Stimulated activated CD4-positive, alpha-beta T cell treated with anti-CD3 and anti-CD28 coated beads, TNF-alpha, amount 100 ng/mL, for 24 hours (primary cell): Measurements from ENCODE around the gene C16orf90.
"Not testable (repeated sequence)": the region's sequence is repeated elsewhere in the genome, so short reads cannot be mapped to it uniquely, and the experiment has no call there.

Source experiments
- DNase-seq, 3 experiments: peaks; one replicate each; pipeline ENCODE4 v3.0.0-alpha.2; 2020; ENCODE audit warnings: low read depth in 3 of 3

Gene C16orf90

DNA sequence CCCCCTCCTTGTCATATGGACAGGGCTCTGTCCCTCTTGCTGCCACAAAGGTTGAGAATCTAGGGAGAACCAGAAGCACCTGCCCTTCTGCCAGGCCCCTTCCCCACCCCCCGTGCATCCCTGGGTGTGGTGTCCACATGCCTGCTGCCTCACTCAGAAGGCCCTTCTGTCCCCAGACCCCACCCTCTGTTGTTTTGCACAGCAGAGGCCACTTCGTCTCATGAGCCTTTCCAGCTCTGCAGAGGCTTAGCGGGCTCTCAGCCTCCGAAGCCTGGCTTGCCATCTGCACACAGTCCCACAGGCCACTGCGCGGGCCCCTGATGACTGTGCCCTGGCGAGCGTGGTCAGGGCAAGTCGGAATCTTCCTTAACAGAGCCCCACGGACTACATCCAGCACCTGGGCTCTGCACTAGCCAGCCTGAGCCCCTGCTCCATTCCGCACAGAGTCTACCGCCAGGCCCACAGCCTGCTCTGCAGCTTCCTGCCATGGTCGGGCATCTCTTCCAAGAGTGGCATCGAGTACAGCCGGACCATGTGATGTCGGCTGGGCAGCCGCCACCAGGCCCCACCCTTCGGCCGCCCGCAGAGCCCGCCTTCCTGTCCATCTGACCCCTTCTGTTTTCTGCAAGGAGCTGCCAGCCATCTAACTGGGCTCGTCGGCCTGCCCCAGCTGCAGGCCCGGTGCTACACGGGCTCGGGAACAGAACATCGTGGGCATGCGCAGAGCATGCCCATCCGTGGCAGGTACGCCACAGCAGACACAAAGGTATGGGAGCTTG is 10.8 kb downstream of the C16orf90 start:
- DNase-seq = no peak

DNA sequence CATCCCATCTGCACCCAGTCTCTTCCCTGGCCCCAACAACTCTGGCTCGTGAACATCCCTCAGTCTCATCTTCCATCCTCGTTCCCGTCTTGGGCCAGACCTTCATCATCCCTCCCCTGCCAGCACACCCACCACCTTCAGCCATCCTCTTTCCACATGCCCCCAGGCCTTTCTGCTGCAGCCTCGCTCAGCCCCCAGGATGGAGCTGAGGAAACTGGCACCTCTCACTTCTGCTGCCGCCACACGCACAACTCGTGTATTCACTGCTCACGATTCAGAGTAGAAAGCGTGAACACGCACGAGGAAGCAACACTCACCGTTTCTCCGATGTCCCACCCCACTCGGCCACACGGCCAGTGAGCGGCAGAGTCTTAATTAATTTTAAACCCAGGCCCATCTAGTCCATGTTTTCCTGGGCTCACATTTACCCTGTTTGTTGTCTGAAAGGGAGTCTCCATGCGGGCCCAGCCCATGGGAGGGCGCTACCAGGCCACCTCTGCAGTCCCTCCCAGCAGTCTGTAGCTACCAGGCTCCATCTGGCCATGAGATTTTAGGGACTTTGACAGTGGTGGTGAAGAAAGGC is 12.5 kb downstream of the C16orf90 start:
- no peak for DNase-seq

DNA sequence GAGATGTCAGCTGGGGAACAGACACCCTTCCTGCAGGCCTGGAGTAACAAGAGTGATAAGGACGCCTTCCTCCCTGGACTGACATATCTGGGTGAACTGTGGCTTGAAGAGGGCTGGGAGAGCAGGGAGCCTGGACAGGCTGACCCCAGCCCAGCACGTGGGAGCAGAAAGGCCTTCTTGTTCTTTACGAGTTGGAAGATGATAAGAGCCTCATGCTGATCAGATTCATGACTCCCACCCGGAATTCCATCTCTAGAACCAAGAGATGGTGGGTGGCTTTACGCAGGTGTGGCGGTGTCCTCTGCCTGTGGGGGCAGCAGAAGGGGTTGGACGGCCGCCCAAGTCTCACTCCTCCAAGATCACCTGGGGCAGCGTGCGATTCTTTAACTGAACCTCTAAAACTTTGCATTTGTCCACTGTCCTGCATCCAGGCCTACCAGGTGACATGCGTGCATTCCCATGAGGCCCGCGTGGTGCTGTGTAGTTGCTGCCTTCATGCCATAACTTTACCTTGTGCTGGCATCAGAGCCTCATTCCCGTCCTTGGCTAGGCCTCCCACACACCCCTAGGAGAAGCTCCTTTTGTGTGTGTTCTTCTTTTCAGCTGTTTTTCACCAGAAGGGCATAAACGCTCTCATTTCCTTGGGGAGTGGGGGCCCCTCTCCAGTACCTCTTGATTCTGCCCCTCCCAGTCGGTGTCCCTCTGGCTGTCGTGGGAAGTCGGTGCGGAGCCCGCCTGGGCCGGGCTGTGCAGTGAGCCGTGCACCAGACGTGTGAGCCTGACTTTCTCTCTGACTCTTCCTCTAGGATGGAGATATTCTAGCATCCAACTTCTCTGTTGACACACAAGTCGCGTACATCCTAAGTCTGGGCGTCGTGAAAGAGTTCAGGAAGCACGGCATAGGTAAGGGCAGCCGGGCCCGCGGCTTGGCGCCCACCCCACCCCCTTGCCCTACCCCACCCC is 13.3 kb downstream of the C16orf90 start:
- DNase-seq = no peak

DNA sequence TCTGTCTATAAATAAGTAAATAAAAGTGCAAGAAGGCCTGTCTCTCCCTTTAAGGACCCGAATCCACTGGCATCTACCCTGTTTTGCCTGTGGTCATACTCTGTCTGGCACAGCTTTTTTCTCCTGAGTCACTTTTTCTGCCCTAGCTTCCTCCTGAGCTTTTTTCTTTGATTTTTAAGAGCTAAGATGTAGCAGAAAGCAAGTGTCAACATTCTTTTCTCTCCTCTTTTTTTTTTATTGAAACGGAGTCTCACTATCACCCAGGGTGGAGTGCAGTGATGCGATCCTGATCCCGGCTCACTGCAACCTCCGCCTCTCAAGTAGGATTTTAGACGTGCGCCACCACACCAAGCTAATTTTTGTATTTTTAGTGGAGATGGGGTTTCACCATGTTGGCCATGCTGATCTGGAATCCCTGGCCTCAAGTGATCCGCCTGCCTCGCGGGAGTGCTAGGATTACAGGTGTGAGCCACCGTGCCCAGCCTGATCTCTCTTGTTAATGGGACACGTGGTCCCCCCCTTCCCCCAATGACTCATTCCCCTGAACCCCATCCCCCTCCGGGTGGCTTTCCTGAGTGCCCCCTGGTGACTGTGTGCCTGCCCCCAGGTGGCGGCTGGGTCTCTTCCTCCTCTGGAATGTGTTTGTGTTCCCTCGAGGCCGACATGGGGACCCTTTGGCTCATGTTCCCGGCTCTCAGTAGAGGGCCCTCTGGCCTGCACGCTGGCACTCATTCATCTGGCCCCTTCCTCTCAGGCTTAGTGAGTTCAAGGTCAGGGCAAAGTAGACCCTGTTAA is 14.2 kb downstream of the C16orf90 start:
- DNase-seq = no peak

DNA sequence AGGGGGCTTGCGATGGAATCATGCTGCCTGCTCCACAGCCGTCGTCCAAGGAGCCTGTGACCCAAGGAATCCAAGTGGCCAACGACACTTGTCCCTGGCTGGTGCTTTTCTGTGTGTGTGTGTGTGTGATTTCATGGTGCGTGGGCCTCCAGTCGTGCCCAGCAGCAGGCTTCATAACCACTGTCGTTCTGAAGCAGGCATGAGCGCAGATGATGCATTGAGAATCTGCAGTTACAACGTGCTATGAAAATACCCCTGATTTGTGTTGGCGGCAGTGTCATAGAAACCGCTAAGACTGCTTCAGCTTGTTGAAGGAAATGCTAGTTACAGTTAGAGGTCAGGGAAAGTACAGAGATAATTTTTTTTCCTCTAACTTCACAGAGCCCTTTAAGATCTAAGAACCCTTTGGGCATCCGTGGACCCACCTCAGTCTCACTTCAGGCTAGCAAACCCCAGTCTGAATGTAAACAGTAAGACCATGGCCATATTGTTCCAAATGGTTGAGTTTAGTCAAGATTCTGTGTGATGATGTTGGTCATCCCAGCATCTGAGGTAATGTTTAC is 15.6 kb downstream of the C16orf90 start:
- no peak for DNase-seq

DNA sequence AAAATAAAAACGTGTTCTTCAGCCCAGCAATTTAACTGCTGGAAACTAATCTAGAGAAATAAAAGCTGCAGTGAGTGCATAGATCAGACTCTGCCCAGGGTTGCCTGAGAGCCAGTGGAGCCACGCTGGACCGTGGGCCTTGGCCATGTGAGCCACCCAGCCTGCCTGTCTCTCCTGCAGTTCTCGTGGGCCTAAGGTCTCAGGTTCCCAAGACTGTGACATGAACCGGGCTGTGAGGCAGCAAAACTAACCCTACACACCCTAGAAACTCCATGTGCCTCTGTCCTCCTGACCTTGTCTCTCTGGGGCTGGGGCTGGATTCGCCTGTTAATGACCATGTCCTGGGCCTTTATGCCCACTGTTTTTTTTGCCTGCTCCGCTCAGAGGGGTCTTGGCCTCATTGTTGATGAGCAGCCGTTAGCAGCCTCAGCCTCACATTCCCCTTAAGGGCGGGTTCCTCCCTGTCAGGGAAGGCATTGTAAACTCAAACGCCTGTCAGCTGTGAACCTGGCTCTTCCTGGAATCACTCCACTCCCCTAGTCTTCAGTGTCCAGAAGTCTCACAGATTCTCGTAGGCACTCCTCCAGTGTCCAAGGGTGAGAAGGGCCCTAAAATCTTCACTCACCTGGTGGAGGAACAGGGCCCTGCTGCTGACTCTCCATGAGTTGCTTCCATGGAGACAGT is 16.9 kb downstream of the C16orf90 start:
- no peak for DNase-seq

DNA sequence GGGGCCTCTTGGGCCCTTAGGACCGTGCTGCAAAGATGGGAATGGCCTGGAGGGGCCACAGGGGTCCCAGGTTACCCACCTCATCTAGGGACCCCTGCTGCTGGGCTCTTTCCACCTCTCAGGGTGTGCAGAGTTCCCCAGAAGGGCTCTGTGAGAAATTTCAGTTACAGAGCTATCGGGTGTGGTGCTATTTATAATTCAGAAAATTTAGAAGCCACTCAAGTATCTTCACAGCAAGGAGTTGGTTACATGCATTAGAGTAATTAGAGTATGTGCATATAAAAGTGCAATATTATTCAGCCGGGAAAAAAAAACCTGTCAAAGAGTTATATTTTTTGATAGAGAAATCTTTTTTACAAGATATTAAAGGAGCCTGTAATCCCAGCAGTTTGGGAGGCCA is 18.9 kb downstream of the C16orf90 start:
- DNase-seq = no peak

DNA sequence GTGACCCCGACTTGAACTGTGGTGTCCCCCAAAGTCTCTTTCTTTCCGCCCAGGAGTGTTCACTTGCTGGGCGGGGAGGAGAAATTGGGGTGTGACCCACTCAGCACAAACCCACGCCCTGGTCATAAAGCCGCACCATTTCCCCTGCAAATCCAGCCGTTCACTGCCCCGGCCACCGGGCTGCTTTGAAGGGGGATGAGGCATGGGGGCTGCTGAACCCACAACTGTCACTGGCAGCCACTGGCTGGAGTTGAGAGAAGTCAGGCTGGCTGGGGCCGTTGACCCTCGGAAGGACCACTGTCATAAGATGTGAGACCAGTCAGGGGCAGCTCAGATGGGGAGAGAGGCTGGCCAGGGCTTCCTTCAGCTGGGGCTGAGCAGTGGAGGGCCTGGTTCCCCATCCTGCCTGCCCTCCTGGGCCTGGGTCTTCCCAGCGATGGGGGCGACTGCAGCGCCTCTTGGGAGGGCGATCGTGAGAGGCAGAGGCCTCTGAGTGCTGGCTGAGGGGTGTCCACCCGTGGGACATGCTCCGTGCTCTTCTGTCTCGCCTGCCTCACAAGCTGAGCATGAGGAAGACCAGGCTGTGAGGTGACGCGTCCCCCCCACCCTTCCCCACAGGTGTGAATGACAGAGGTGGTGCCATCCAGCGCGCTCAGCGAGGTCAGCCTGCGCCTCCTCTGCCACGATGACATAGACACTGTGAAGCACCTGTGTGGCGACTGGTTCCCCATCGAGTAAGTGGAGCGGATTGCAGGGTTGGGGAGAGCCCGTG is 19.5 kb downstream of the C16orf90 start:
- no peak for DNase-seq

DNA sequence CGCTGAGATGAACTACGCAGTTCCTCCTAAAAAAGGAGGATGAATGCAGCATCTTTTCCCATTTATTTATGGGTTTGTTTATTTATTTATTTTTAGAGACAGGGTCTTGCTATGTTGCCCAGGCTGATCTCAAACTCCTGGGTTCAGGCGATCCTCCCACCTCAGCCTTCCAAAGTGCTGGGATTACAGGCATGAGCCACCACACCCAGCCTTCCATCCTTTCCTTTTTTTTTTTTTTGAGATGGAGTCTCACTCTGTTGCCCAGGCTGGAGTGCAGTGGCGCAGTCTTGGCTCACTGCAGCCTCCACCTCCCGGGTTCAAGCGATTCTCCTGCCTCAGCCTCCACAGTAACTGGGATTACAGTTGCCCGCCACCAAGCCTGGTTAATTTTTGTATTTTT is 20.4 kb downstream of the C16orf90 start:
- not testable (repeated sequence) for DNase-seq

DNA sequence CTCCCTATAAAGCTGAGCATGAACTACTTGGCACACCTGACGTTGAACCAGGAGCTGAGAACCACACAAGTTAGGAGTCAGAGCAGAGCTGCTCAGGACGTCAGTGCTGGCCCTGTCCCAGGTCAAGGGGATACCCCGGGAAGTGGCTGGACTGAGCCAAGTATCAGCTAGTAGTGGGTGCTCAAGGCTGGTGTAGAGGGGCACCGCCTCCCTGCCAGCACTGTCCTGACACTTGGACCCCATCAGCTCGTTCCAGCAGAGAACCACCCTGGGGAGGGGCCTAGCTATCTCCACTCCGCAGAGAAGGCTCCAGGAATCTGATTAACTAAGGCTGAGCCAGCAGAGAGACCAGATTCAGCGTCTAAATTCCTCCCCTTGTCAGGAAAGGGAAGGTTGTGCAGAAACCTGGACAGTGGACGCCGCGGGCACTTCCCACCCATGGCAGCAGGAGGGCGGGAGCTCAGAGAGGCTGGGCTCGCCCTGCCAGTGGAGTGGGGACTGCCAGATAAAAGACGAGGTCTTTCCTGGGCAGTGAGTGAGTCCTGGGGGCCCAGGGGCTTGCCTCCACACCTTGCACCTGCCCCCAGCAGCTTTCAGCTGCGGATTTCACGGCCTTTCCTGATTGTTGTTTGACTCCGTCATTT is 21.0 kb downstream of the C16orf90 start:
- no peak for DNase-seq

DNA sequence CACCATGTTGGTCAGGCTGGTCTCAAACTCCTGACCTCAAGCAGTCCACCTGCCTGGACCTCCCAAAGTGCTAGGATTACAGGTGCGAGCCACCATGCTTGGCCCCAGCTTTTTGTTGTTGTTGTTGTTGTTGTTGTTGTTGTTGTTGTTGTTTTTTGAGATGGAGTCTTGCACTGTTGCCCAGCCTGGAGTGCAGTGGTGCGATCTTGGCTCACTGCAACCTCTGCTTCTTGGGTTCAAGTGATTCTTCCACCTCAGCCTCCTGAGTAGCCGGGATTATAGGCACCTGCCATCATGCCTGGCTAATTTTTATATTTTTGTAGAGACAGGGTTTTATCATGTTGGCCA is 21.7 kb downstream of the C16orf90 start:
- DNase-seq = not testable (repeated sequence)

DNA sequence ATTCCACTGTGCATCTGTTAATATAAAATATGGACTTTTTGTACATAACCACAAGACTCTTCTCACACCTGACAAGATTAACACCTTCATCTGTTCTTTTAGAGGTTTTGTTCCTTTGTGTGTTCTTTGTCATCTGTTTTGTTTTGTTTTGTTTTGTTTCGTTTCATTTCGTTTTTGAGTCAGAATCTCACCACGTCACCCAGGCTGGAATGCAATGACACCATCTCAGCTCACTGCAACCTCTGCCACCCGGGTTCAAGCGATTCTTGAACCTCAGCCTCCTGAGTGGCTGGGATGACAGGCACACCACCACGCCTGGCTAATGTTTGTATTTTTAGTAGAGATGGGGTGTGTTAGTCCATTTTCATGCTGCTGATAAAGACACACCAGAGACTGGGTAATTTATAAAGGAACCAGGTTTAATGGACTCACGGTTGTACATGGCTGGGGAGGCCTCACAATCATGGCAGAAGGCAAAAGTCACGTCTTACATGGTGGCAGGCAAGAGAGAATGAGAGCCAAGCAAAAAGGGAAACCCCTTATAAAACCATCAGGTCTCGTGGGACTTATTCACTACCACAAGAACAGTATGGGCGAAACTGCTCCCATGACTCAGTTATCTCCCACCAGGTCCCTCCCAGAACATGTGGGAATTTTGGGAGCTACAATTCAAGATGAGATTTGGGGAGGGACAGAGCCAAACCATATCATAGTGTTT is 22.3 kb downstream of the C16orf90 start:
- DNase-seq = no peak

DNA sequence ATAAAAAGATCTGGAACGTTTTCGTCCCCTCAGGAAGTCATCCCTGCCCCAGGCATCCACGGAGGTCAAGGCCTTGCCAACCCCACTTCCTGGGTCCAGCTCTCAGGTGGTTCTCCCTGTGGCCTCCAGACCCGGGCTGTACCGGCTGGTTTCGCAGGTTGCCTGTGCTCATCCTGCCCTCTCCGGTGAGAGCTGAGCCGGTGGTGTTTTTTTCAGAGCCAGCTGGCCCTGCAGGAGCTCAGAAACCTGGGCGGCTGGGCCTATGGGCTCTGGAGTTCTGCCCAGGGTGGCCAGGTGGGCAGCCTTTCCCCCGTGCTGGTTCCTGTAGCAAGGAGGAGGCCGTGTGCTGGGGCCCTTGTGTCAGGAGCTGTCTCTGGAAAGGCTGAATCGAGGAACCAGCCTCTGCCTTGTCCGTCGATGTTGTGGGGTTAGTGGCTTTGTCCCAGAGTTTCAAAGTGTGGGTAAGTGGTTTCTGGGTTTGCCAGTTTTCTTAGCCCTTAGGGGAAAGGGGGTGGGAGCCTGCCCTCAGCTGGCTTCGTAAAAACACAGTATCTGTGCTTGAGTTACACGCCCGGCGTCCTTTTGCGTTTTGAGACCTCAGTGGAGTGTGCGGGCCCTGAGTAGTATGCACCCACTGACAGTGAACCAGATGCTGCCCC is 23.6 kb downstream of the C16orf90 start:
- DNase-seq = no peak

DNA sequence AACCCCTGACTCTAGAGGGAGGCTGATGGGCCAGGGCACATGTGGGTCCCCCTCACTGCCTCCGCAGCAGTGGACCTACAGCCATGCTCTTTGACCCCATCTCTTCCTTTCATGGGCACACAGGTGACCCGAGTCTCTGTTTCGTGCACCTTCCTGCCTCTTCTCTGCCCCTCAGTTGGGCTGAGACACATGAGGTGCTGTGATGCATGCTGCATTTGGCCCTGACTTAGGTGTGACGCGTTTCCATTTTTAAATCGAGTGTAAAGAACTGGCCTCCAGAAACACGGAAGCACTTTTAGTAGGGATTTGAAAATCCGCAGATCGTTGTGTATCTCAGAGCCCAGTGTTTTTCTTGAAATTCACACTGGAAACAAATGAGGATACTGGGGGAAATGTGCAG is 24.6 kb downstream of the C16orf90 start:
- DNase-seq = no peak

DNA sequence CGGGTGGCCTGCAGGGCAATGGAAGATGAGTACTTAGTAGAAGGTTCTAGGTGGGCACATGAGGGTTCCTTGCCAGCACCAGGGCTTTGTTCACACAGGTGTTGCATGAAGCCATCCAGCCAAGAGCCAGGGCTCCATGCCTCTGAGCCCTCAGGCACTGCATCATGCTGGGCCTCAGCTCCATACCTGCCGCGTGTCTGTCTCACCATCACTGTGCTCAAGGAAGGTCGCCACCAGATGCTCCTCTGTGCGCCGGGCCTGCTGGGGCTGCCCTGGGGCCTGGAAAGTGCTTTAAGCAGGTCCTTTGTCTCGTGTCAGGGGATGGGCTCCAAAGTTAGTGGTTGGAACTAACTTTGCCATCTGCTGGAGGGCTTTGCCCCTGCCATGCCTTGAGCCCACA is 25.6 kb downstream of the C16orf90 start:
- DNase-seq = no peak

DNA sequence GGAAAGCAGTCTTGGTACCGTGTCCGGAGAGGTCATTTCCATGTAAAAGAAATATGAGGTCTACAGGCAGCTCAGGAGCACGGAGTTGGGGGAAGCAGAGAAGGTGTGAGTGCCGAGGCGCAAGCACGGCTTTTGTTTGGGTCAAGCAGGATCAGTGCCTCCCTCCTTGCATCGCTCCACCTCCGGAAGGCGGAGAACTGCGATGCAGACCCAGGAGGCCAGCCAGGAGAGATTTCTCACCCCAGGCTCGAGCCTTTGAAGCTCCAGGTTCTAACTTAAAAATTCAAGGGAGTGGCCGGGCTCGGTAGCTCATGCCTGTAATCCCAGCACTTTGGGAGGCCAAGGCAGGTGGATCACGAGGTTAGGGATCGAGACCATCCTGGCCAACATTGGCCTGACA is 26.8 kb downstream of the C16orf90 start:
- no peak for DNase-seq

DNA sequence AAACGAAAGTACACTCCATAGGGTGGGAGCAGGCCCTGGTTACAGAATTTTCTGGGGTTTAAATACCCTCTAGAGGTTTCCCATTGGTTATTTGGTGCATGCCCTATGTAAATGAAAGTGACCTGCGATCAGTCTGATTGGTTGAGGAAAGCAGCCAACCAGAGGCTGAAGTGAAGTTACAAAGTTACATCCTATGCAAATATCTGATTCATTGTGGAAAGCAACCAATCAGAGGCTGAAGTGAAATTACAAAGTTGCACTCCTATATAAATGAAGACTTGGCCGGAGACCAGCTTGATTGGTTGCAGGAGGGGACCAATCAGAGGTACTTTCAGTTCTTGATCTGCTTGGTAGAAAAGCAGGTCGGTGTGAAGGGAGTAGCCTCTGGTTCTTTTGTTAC is 27.4 kb downstream of the C16orf90 start:
- no peak for DNase-seq

DNA sequence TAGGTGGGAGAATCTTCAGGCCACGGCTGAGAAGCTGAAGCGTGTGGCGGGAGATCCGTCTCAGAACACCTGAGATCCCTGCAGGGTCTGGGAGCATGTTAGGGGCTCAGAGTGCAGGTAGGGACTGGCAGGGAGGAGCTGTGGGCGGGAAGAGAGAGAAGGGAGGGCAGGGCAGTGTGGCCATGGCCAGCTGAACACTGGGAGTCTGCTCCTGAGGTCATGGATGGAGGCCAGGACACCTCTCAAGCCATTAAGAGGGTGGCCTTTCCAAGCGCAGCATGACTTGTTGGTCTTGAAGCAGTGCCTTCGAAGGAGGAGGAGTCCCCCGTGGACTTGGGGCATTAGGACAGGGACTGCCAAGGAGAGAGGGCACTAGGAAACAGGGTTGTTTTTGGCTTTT is 28.1 kb downstream of the C16orf90 start:
- no peak for DNase-seq
